OCI-LY7 (cell line): ENCODE measurements around the gene RPL37.

Experiments used
- CTCF ChIP-seq: fragments of 200-600 bp; sonication (generic); conservative IDR thresholded peaks from 2 replicates; pipeline ENCODE4 v1.5.1; 2014; ENCODE audit warnings: mild to moderate bottlenecking, antibody characterized with exemption, low read length, moderate library complexity, mixed read lengths
- EZH2phosphoT487 ChIP-seq: fragments of 200-600 bp; sonication (generic); IDR thresholded peaks from 2 replicates; pipeline ENCODE4 v1.6.1; 2018; ENCODE audit warnings: low read depth, borderline replicate concordance, mild to moderate bottlenecking, mixed run types, antibody characterized with exemption, low read length, moderate library complexity, mixed read lengths

GRCh38 chr5:40879163-40879942 is 44.3 kb upstream of the RPL37 start:
- TF ChIP-seq CTCF, result peak; percentile 92
- TF ChIP-seq EZH2phosphoT487, result no peak
